Thyroid gland (tissue), 4 donors: ENCODE results near the gene GLI2. TPM values are rescaled to one million over a fixed set of nuclear protein-coding genes. Genes with fewer than 3 reads are reported as not detected.

Source experiments
- DNase-seq, 2 donors: peaks; one replicate each; pipeline ENCODE4 v3.0.0-alpha.2; 2019
- H3K27ac ChIP-seq, 3 donors: fragments of 200-600 bp; sonication (generic); 1 replicate in 2 of 3; 2 replicates in 1 of 3; pipeline ENCODE4 v1.5.1; 2016 to 2019; ENCODE audit warnings: mild to moderate bottlenecking in 1 of 3, moderate library complexity in 1 of 3
- H3K27me3 ChIP-seq: fragments of 200-600 bp; sonication (generic); one replicate; pipeline ENCODE4 v1.5.1; 2019
- H3K36me3 ChIP-seq, 2 donors: fragments of 200-600 bp; sonication (generic); one replicate each; pipeline ENCODE4 v1.5.1; 2016 to 2019
- H3K4me1 ChIP-seq, 2 donors: fragments of 200-600 bp; sonication (generic); one replicate each; pipeline ENCODE4 v1.5.1; 2017 to 2019
- H3K4me3 ChIP-seq, 3 donors: fragments of 200-600 bp; sonication (generic); replicated peaks in 1 of 3; 1 replicate in 2 of 3; 2 replicates in 1 of 3; pipeline ENCODE4 v1.5.1; 2016; ENCODE audit warnings: mild to moderate bottlenecking in 1 of 3
- H3K9me3 ChIP-seq: fragments of 200-600 bp; sonication (generic); one replicate; pipeline ENCODE4 v1.5.1; 2017
- CTCF ChIP-seq, 6 experiments: fragments of 200-600 bp in 3 of 6; fragments of 450-650 bp in 3 of 6; sonication (generic) in 3 of 6; IDR thresholded peaks; one replicate each; pipeline ENCODE4 v1.5.1; 2016 to 2019; ENCODE audit warnings: antibody characterized with exemption in 6 of 6, mild to moderate bottlenecking in 2 of 6, inconsistent platforms in 1 of 6, moderate library complexity in 1 of 6
- POLR2A ChIP-seq, 2 donors: fragments of 450-650 bp; IDR thresholded peaks; one replicate each; pipeline ENCODE4 v1.6.1; 2017; ENCODE audit warnings: antibody characterized with exemption in 2 of 2, mild to moderate bottlenecking in 2 of 2, moderate library complexity in 1 of 2
- WGBS, 2 donors: methylation state at CpG; one replicate each; pipeline ENCODE4 v1.1.5; 2017; 5-methylcytosine and 5-hydroxymethylcytosine counted together
- intact Hi-C: fragments of 100-400 bp; cut with DNase I; formaldehyde crosslinking; loops from one replicate; pipeline ENCODE4 v1.15.1; 2023
- total RNA-seq, 4 donors: library from RNA; depleted of rRNA; stranded (reverse); fragments of >200 nt; gene quantifications; one replicate each; pipeline ENCODE4 v1.2.3, GENCODE V29; 2016

Gene GLI2
- total RNA-seq, 4 donors from 2014 or later: 1.1 to 1.4 (median 1.3) TPM

DNA sequence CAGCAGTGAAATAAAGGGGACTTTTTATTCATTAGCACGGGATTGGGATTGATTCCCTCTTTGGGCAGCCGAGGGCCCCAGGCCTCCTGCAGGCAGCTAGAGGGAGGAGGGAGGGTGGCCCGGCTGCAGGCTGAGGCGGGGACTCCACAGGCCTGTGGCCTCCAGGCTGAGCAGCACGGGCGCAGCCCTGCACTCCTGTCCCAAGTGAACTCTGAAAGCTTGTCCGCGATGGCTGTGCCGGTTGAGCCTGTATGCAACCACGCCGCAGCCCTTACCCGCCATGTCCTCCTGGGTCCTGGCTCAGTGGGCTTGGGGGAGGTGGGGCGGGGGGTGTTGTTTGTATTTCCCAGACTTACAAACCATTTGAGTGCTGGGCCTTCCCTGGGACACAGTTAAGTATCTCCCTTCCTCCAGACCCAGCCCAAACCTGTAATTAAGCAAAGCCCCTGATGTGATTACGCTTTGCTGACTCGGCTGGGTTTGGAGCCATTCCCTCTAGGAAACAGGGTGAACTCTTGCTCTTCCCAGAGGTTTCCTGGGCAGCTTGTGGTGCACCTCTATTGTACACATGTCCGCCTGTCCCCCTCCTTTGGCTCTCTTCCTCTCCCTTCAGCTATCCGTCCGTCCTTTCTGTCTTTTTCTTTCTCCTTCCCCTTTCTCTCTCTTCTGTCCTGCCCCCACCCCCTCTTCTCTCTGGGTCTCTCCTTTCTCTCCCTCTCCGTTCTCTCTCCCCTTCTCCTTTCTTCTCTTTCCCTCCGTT, 5.3 kb downstream of the GLI2 start:
- 35 to 48% methylated on average over 20 of the region's 20 CpGs for WGBS, 2 donors
- H3K9me3 ChIP-seq: no peaks in the 10 kb centered on the region
- H3K4me3 ChIP-seq: peak overlapping the region in 1 of 3 donors; percentile 15
- no peaks in the 10 kb centered on the region for H3K27me3 ChIP-seq
- no peak for DNase-seq
- H3K36me3 ChIP-seq: no peaks in the 10 kb centered on the region
- TF ChIP-seq POLR2A (IDR thresholded peaks at IDR 0.05): no peak
- no peak for TF ChIP-seq CTCF (IDR thresholded peaks at IDR 0.05)
- intact Hi-C loops: no loop called here
- peaks cover 25 to 33% of the 10 kb centered on the region in 2 donors for H3K4me1 ChIP-seq
- H3K27ac ChIP-seq: no peak overlapping the region

DNA sequence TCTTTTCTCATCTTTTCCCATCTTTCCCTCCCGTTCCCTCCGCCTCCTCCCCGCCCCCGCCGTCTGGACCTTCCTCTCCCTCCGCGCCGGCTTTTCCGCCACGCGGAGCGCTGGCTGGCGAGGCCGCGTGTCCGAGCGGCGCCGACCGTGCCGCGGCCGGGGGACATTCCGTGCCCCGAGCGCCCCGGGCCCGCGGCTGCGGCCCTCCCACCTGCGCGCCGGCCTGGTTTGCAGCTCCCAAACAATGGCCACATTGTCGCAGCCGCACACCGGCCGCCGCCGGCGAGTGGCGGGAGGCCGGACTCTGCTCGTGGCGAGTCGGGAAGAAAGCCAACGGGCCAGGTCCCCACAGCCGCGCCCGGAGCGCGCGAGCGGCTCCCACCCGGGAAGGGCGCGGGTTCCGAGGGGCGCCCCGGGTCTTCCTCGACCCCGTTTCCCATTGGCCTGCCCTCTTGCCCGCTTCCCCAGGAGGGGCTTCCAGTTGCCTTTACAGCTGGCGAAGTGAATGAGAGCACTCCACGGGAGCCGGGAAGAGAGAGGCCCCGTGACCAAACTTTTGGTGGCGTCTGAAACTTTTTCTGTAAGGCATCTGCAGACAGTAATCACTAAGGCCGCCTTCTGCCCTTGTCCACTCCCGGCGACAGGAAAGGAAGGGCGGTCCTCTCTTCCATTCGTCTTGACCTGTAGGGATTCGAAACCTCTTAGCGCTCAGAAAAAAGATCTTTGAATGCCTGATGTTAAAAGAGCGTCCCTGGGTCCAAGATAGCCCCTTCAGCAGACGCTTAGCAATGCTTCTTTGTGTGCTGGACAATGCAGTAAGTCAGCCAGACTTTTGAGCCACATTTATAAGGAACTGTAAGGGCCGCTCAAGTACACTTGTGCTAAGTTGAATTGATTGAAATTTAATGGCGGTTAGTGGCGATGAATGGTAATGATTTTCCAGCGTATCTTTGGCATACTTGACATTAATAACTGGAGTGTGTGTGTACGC, 6.2 kb downstream of the GLI2 start:
- intact Hi-C loops: no loop called here

GRCh38 chr2:120743657-120744056, 8.0 kb downstream of the GLI2 start:
- 92 to 96% methylated on average over 5 of the region's 5 CpGs for WGBS, 2 donors
- DNase-seq: no peak
- intact Hi-C loops: no loop called here

More for the DNA sequence above, 6.2 kb downstream of the GLI2 start:
- peak overlapping the region in 1 of 3 donors; percentile 15 for H3K4me3 ChIP-seq
- H3K4me1 ChIP-seq: peaks cover 19 to 26% of the 10 kb centered on the region in 2 donors
- TF ChIP-seq POLR2A (IDR thresholded peaks at IDR 0.05) (no peak), CTCF (IDR thresholded peaks at IDR 0.05) (no peak)
- WGBS, 2 donors: 10 to 15% methylated on average over 46 to 47 of the region's 81 CpGs
- DNase-seq: no peak
- H3K9me3 ChIP-seq: no peaks in the 10 kb centered on the region
- H3K27me3 ChIP-seq: no peaks in the 10 kb centered on the region
- no peaks in the 10 kb centered on the region for H3K36me3 ChIP-seq
- no peak overlapping the region for H3K27ac ChIP-seq

DNA sequence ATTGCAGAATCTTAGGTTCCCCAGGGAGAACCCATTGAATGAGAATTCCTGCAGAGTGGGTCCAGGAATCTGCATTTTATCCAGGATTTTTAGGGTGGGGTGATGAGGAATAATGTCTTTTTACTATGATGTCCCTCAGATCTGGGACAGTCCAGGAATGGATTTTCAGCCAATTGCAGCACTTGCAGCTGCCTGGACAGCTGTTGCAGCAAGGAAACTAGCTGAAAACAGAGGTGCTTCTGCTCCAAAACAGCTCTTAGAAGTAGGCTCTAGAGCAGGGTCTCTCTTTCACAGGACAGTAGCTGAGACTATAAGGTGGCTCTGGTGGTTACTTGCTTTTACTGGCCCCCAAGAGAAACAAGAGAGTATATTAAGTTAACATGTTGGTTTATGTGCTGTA, 9.1 kb downstream of the GLI2 start:
- no peaks in the 10 kb centered on the region for H3K27me3 ChIP-seq
- intact Hi-C loops: no loop called here
- H3K9me3 ChIP-seq: no peaks in the 10 kb centered on the region
- no peak overlapping the region for H3K27ac ChIP-seq
- peaks cover 5 to 9% of the 10 kb centered on the region in 2 donors for H3K4me1 ChIP-seq
- no peak for DNase-seq
- H3K36me3 ChIP-seq: no peaks in the 10 kb centered on the region
- H3K4me3 ChIP-seq: no peak overlapping the region
- no peak for TF ChIP-seq POLR2A (IDR thresholded peaks at IDR 0.05)
- no peak for TF ChIP-seq CTCF (IDR thresholded peaks at IDR 0.05)

More at GRCh38 chr2:120743657-120744056, 8.0 kb downstream of the GLI2 start:
- Histone ChIP-seq H3K4me1 (peaks cover 5 to 9% of the 10 kb centered on the region in 2 donors), H3K27me3 (no peaks in the 10 kb centered on the region), H3K27ac (no peak overlapping the region), H3K9me3 (no peaks in the 10 kb centered on the region), H3K4me3 (no peak overlapping the region), H3K36me3 (no peaks in the 10 kb centered on the region)
- no peak for TF ChIP-seq POLR2A (IDR thresholded peaks at IDR 0.05)
- no peak for TF ChIP-seq CTCF (IDR thresholded peaks at IDR 0.05)
